GM23248 (cell line): ENCODE measurements around the gene LHB.

Source experiments
- EZH2 ChIP-seq: fragments of 200-600 bp; sonication (generic); IDR thresholded peaks from 2 replicates; pipeline ENCODE4 v1.6.1; 2018; ENCODE audit warnings: antibody characterized with exemption, mild to moderate bottlenecking; ENCODE audit not compliant: insufficient read depth, poor library complexity, severe bottlenecking
- EZH2phosphoT487 ChIP-seq: fragments of 200-600 bp; sonication (generic); IDR thresholded peaks from 2 replicates; pipeline ENCODE4 v1.6.1; 2018; ENCODE audit warnings: antibody characterized with exemption, moderate library complexity, mild to moderate bottlenecking, low read depth; ENCODE audit not compliant: insufficient read depth

- TF ChIP-seq EZH2 (no peak), EZH2phosphoT487 (no peak)
Measured at GRCh38 chr19:48969276-48970138, 47.4 kb downstream of the LHB start.
